ENCODE measurements around the gene OR1E1.

- no peak for TF ChIP-seq CTCF (IDR thresholded peaks at IDR 0.05)
- no peak for TF ChIP-seq POLR2A (IDR thresholded peaks at IDR 0.05)
Measured at GRCh38 chr17:3378321-3378720, 19.9 kb downstream of the OR1E1 start.

All from Peyer's patch (tissue), 4 donors.